NCI-H1436 (cell line): ENCODE data around the gene CTIF.

Experiments used
- DNase-seq: peaks from one replicate; lab custom pipeline; 2025; lab: John Stamatoyannopoulos, UW

CTIF gene

GRCh38 chr18:48788373-48788772 lies 249.5 kb downstream of the CTIF start:
- DNase-seq: no peak

DNA sequence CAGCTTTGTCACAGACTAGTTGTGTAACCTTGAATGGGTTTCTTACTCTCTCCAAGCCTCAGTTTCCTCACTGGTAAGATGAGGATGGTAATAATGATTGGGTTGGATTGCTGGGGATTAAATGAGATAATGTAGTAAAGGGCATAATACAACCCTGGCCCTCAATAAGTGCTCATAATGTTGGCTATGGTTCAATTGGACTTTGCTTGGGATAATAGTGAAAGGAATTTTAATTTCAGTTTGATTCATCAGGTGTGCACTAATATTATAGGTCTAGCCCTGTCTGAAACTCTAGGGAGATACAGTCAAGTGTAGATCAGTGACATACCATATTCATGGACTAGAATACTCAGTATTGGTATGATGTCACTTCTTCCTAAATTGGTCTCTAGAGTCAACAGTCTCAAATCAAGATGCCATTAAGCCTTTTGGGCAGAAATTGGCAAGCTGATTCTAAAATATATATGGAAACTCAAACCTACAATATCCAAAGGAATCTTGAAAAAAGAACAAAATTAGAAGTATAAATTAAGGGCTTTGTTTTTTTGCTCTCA lies 250.5 kb downstream of the CTIF start:
- no peak for DNase-seq

DNA sequence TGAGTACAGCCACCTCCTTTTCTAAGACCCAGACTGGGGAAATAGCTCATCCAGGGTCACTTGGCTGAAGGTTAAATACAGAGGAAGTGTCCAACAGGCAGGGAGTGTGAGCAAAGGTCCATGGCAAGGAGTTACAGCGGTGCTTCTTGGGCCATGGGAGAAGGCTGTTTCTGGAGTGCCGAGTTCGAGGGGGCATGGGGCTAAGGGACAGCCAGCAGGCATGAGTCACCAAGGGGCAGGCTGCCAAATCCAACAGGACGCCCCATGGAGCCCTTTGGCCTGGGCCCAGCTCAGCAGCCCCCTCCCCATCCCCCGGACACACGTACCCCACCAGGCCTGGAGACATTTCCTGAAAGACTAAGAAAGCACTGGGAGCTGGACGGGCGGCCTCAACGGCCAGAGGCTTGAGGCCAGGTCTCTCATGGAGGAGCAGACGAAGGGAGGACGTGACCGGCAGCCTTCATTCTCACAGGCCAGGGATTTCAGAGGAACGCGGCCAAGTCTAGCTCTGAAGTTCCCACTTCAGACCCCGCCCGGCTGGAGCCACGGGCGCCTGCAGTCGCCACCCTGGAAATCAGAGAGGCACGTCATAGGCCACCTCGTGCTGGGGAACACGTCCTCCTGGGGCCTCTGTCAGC lies 251.5 kb downstream of the CTIF start:
- DNase-seq: no peak

DNA sequence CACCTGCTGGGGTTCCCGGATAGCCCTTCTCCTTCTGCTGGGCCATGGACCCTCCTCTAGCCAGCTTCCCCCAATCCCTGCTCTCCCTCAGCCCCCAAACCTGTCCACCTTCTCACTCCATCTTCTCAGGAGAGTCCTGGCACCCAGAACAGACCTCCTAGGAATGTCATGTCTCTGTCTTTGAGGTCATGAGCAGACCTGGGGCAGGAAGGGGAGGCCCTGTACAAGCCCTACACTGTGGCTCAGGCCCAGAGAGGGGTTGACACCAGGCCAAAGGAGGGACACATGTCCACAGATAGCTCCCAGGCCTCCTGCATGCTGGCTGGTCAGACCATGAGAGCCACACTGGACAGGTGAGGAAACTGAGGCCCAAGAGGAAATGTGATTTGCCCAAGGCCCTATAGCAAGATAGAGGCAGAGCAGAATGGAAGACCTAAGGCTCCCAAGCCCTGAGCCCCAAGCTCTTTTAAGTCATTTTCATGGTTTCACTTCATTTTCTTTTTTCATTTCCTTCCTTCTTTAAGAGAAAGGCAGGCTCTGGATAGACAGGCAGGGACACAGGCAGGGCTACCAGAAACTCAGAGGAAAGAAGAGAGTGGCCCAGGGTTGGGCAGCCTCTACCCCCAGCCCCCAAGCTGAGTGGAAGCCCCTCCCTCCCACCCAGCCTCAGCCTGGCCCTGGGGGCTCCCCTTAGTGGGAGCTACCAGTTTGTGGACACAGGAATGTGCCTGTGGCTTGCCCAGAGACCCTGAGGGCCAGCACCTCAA lies 252.2 kb downstream of the CTIF start:
- DNase-seq: no peak

DNA sequence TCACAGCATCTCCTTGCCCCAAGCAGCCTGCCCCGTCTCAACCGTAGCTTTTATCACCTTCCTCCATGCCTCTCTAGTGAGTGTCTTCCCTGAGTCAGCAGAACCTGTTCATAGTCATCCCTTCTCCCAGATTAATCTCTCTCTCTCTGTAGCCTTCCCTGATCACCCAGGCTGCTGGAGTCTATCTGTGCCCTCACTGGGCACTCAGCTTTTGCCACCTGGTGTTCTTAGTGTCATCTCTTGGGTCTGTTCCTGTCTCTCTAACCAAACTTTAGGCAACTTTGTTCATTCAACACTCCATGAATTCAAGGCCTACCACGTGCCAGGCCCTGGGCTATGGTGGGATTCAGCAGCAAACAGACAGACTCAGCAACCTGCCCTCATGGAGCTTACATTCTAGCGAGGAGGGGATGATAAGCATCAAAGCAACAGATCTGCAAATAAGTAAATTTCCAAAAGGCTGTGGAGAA lies 252.8 kb downstream of the CTIF start:
- DNase-seq: no peak

DNA sequence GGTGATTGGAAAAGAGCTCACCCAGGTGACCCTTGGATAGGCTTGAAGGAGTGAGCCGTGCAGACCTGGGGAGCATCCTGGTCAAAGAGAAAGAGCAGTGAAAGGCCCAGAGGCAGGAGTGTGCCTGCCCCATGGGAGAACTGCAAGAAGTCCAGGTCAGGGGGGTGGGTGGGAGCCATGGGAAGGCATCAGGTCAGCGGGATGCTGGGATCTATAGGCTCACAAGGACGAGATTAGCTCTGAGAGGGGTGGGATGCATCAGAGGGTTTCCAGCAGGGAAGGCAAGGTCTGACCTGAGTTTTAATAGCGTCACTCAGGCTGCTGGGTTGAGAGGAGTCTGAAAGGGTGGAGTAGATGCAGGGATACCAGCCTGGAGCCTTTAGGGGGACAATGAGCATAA lies 253.3 kb downstream of the CTIF start:
- DNase-seq: no peak

DNA sequence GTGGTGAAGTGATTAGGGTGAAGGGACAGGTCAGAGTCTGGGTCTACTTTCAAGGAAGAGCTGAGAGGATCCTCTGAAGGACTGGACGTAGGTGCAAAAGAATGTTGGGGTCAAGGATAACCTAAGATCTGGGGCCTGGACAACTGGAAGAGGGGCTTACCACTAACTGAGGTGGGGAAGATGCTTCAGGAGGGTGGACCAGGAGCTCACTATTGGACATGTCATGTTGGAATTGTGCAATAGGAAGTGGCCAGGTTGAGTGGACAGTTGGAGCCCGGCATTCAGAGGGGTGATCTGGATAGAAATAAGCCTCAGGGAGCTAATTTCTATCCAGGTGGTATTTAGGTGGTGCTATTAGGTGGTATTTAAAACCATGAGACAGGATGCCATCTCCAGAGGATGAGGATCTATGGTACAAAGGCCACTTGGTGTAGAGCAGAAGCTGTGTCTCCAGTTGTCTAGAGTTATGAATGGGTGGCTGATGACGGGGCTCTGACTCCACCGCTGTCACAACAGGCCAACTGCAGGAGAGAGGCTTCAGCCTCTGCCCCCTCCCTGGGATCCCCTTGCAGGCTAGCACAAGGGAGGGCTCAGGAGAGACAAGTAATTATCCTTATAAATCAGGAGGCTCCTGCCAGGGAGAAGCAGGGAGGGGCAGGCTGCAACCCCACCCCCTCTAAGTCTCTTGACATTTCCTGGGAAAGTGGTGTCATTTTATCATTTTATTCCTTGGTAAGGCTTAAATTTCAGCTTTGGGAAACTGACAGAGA lies 254.0 kb downstream of the CTIF start:
- DNase-seq: no peak

DNA sequence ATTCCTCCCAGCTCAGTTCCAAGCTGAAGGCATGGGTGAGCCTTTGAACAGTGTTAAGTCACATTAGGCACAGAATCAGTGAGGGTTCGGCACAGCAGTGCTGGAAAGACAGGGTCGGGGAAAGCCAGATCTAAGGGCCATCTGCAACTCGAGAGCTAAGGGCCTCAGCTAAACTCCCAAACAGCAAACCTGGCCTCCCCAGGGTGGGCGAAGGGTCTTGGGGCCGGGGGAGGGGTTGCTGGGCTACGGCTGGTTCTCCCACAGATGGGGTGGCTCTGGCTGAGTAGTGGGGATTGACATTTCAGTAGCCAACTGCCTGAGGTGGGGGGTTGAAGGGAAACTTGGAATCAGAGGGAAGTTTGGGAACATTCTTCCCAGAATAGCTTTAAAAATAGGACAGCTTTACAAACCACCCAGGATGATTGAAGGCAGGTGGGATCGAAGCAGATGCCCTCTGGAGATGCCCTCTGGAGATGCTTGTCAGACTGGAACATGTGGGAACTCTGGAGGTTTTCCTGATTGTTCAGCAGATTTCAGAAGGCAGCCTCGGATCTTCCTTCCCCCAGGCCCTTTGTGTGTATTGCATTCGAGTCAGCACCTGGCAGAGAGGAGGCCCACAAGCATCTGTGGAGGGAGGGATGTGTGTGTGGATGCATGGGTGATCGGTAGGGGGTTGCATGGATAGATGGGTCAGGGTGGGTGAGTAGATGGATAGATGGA lies 255.6 kb downstream of the CTIF start:
- no peak for DNase-seq

DNA sequence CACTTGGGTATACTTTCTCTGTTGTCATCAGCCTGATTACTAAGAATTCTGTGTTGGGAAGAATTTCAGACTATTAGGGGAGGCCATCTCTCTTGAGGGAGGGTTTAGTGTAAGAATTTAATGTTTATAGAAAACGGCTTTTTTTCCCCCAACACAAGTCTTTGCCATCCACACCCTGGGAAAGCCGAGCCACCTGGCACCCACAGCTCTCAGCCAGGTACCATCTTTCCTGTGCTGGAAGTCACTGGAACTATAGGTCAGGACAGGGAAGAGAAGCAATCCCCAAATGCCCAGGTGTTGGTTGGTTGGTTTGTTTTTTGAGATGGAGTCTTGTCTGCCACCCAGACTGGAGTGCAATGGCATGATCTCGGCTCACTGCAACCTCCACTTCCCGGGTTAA lies 256.9 kb downstream of the CTIF start:
- no peak for DNase-seq

DNA sequence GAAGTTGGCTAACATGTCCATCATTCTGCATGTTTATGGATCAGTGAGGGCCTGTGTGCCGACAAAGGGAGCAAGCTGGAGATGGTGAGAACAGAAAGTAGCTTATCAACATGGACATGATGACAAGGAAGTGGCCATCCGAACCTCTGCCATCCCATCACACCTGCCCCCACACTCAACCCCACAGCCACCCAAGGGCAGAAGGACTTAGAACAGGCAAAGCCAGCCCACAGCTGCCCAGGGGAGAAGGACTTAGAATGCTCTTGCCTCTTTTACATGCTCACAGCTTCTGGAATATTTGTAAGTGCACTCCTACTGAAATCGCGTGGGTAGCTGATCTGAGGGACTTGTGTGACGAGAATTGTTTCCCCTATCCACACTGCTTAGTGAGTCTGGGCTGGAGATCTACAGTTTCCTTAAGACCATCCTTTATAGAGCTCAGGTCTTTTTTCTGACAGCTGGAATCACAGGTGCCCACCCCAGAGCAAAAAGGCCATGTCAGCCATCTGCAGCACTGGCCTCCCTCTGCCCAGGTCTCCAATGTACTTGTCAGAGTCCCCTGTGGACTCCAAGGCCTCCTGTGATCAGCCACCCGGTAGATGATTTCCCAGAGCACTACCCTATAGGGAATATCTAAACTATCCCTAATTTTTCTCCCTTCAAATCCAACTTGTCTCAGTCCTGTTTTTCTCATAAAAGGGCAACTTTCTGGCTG lies 257.8 kb downstream of the CTIF start:
- DNase-seq: no peak

DNA sequence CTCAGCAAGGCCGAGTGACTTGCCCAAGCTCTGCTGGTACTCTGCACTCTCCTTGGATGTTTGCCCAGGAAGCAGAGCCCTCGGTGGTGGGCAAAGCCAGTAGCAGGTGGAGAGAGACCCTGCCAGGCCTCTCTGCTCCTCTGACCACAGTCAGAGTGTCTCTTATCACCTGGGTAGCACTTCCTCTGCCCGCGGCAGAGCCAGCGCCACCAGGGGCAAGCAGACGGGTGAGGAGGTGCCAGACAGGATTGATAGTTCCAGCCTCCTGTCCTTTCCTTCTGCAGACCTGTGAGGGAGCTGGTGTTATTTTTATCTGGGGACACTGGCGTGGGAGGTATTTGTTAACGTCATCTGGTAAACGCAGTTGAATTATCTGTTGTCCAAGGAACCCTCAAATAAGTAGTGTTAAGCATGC lies 259.0 kb downstream of the CTIF start:
- no peak for DNase-seq

DNA sequence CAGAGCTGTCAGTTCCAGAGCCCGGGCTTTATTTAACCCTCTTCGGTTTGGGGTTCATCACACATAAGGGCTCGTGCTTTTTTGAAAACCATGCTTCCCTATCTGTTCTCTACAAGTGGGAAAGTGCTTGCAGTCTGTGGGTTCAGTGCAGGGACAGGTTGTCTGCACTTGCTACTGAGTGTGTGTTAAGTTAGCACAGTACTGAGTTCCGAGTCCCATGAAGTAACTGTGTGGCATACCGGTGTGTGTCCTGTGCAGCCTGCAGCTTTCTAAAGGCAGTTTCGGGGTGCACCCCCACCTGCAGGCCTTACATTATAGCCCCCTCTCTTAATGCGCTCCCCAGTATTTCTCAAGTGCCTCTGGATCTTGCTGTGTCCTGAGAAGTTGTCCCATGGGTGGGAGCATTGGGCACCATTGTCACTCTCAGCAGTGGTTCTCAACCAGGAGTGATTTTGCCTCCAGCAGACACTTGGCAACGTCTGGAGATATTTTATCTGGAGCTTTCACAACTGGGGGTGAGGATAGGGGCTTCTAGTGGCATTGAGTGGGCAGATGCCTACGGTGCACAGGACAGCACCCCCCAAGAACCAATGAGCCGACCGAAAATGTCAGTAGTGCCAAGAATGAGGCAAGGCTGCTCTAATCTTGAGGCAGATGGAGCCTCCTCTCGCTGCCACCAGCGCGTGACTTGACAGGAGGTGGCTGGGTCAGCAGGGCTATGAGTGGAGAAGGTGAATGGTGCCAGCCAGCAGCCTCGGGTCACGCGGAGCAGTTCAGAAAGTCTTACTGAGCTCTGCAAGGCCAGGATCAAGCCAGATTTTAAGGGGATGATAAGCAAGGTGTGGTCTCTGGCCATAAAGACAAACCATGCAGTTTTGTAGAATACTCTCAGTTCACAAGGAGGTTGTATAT lies 259.8 kb downstream of the CTIF start:
- no peak for DNase-seq

DNA sequence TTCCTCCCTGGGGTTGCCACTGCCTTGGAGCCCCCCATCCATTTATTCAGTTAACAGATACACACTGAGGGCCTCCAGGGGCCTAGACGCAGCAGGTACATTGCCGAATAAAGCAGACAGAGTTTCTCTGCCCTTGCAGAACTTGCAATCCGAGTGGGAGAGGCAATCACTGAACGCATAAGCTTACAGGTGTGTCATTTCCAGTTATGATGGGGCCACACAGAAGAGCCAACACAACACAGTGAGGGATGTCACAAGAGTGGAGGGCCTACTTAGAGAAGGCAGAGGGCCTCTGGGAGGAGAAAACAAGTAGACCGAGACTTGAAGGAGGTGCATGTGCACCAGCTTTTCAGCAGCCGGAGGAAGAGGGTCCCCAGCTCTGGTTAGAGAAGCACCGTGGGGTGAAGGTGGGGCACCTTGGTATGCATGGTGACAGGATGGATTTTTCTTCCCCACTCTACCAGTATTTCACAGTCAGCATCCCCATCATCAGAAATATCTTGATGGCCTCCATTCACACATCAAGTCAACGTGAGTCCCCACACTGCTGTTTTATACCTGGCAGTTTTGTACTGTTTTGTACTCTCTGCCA lies 261.0 kb downstream of the CTIF start:
- DNase-seq: no peak

DNA sequence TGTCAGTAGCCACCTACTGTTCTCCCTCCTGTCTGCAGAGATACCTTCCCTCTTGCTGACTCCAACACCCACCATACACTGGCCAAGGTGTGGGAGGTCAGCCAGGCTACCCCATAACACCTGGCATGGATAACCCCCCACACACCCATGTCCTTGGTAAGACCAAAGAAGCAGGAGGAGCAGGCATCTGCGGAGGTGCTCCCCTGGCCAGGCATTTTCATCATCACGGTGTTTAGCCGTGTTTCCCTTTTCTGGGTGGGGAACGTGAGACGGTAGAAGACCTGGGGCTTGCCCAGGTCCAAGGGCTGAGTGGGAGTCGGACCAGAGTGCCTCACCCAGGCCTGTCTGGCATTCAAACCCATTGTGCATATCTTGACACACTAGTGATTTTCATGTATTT lies 261.6 kb downstream of the CTIF start:
- no peak for DNase-seq

- no peak for DNase-seq
Measured at GRCh38 chr18:48800876-48801727, 262.3 kb downstream of the CTIF start.

DNA sequence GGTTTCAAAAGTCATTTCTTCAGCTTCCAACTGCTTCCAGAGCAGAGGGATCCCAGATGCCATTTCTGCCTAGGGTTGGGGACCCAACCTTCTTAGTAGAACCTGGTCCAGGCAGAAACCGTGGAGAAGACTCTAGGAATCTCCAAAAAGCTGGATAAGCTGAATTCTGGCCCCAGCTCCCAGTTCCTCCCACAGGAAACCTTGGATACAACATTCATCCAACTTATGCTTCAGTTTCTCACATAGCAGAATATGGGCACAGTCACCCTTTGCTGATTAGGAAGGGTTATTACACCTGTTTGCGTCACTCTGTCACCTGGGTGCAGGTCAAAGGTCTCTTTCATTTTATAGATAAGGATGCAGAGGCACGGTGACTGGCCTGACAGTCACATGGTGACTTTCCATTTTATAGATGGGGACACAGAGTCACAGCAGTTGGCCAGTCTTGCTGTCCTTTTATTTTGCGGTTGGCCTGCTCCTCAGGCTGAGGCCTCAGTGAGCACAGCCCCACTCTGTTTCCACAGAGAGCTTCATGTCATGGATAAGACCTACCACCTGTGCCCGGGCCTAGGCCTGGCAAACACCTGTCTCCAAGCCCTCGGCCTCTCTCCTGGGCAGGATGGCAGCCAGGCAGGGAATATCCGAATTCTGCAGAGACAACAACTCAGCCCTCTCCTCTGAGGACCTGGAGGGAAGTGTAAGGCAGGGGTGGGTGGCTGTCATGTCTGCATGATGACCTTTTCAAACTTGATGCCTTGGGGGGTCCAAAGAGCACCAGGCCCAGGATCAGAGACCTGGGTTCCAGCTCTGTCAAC lies 263.1 kb downstream of the CTIF start:
- no peak for DNase-seq

DNA sequence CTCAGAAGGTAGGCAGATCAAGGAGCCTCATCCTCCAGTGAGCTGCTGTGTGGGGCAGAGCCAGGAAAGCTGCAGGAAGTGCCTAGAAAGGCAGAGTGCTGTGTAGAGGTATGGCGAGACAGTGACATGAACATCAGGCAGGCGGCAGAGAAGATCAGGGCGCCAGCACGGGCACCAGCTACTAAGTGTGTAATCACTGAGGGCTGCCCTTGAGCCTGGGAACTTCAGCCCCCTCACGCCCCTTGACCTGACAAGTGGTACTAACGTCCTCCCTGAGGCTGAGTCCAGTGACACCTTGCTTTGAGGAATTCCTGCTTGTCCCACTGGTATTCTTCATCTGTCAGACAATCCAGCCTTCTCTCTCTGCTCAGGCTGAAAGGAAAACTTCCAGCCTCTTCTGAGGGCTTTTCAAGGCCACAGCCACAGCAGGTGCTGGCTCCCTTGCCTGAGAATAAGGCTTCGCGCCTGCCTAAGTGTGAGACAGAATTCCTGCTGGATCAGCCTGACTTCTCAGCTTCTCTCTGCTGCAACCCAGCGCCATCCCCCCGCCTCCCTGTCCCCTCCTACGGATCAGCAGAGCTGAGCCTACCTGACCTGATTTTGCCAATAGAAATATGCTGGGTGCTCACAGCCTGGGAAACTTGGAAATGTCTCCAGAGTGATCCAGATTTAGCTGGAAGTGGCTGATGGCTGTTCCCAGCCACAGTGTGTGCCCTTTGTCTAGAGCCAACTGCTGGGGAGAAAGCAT lies 263.9 kb downstream of the CTIF start:
- DNase-seq: no peak
